Loucy (cell line): Measurements from ENCODE around the gene LAMC3.

Experiments used
- EZH2phosphoT487 ChIP-seq: fragments of 200-600 bp; IDR thresholded peaks from 2 replicates; pipeline ENCODE4 v1.6.1; 2018; ENCODE audit warnings: antibody characterized with exemption, mild to moderate bottlenecking, moderate library complexity, borderline replicate concordance
- TF ChIP-seq, protein P1 (sequence below): fragments of 200-600 bp; sonication (generic); conservative IDR thresholded peaks from 2 replicates; pipeline ENCODE4 v1.5.1; 2014; ENCODE audit warnings: mild to moderate bottlenecking, antibody characterized with exemption, low read length

DNA sequence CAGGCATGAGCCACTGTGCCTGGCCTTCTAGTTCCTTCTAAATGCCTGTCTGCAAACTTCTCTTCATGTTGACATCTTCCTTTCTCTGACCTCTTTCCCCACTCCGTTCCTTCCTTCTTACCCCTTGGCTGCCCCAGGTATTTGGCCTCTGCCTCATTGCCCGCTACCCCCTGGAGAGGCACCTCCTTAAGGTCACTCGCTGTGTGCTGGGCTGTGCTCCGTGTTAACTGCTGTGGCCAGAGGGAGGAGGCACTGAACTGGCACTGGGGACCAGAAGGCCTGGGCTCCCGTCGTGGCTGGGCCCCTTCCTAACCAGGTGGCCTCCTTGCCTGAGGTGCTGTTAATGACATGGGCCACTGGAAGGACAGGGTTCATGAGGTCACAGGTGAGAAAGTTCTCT is 39.4 kb downstream of the LAMC3 start:
- TF ChIP-seq, protein P1, sequence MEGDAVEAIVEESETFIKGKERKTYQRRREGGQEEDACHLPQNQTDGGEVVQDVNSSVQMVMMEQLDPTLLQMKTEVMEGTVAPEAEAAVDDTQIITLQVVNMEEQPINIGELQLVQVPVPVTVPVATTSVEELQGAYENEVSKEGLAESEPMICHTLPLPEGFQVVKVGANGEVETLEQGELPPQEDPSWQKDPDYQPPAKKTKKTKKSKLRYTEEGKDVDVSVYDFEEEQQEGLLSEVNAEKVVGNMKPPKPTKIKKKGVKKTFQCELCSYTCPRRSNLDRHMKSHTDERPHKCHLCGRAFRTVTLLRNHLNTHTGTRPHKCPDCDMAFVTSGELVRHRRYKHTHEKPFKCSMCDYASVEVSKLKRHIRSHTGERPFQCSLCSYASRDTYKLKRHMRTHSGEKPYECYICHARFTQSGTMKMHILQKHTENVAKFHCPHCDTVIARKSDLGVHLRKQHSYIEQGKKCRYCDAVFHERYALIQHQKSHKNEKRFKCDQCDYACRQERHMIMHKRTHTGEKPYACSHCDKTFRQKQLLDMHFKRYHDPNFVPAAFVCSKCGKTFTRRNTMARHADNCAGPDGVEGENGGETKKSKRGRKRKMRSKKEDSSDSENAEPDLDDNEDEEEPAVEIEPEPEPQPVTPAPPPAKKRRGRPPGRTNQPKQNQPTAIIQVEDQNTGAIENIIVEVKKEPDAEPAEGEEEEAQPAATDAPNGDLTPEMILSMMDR = no peak
- TF ChIP-seq EZH2phosphoT487 = no peak
